OCI-M1 (cell line): ENCODE results near the gene BIK.
"Not testable (repeated sequence)": the region's sequence is repeated elsewhere in the genome, so short reads cannot be mapped to it uniquely, and the experiment has no call there.

Experiments
- DNase-seq: peaks from one replicate; lab custom pipeline; 2025; lab: John Stamatoyannopoulos, UW

Gene BIK

GRCh38 chr22:43104950-43105349, 5.6 kb upstream of the BIK start:
- DNase-seq: not testable (repeated sequence)

GRCh38 chr22:43106302-43106701, 4.2 kb upstream of the BIK start:
- DNase-seq: no peak

- DNase-seq: no peak
Measured at GRCh38 chr22:43109511-43109910, 1.0 kb upstream of the BIK start.

- DNase-seq: no peak
Measured at GRCh38 chr22:43109921-43110443, 568 bp upstream of the BIK start.

GRCh38 chr22:43110927-43111623, 525 bp downstream of the BIK start:
- DNase-seq: no peak

GRCh38 chr22:43113526-43114251, 3.1 kb downstream of the BIK start:
- no peak for DNase-seq

GRCh38 chr22:43114958-43115357, 4.4 kb downstream of the BIK start:
- DNase-seq: no peak

GRCh38 chr22:43116932-43117331, 6.4 kb downstream of the BIK start:
- no peak for DNase-seq

GRCh38 chr22:43118024-43118849, 7.7 kb downstream of the BIK start:
- no peak for DNase-seq

GRCh38 chr22:43118953-43119458, 8.5 kb downstream of the BIK start:
- DNase-seq: no peak

GRCh38 chr22:43126501-43127165, 16.1 kb downstream of the BIK start:
- DNase-seq: no peak

- no peak for DNase-seq
Measured at GRCh38 chr22:43127166-43127908, 16.8 kb downstream of the BIK start.

GRCh38 chr22:43128116-43128515, 17.6 kb downstream of the BIK start:
- no peak for DNase-seq

GRCh38 chr22:43128928-43129424, 18.4 kb downstream of the BIK start:
- no peak for DNase-seq

GRCh38 chr22:43129426-43130425, 19.2 kb downstream of the BIK start:
- peak; percentile 47 for DNase-seq

- no peak for DNase-seq
Measured at GRCh38 chr22:43131773-43132501, 21.4 kb downstream of the BIK start.

GRCh38 chr22:43133401-43133800, 22.9 kb downstream of the BIK start:
- no peak for DNase-seq

- no peak for DNase-seq
Measured at GRCh38 chr22:43134553-43134952, 24.0 kb downstream of the BIK start.

- no peak for DNase-seq
Measured at GRCh38 chr22:43135565-43135964, 25.0 kb downstream of the BIK start.
